KMS-11 (cell line): ENCODE results near the gene TWIST2.

Experiments used
- H2AFZ ChIP-seq: fragments of 200-600 bp; sonication (generic); 2 replicates; pipeline ENCODE4 v1.6.1; 2016; ENCODE audit warnings: antibody characterized with exemption, mixed run types, low read depth
- H3K27ac ChIP-seq: fragments of 200-600 bp; sonication (generic); 2 replicates; pipeline ENCODE4 v1.6.1; 2016; ENCODE audit warnings: mild to moderate bottlenecking, mixed run types
- H3K27me3 ChIP-seq: fragments of 200-600 bp; sonication (generic); 2 replicates; pipeline ENCODE4 v1.6.1; 2017; ENCODE audit warnings: mild to moderate bottlenecking, low read depth, mixed run types, moderate library complexity; ENCODE audit not compliant: insufficient read depth
- H3K36me3 ChIP-seq: fragments of 200-600 bp; sonication (generic); 2 replicates; pipeline ENCODE4 v1.6.1; 2017; ENCODE audit warnings: mild to moderate bottlenecking, mixed run types; ENCODE audit not compliant: insufficient read depth
- H3K4me1 ChIP-seq: fragments of 200-600 bp; sonication (generic); 2 replicates; pipeline ENCODE4 v1.6.1; 2016; ENCODE audit warnings: mild to moderate bottlenecking, low read depth, mixed run types; ENCODE audit not compliant: poor library complexity, severe bottlenecking
- H3K4me2 ChIP-seq: fragments of 200-600 bp; sonication (generic); 2 replicates; pipeline ENCODE4 v1.7.0; 2016; ENCODE audit warnings: mild to moderate bottlenecking, mixed run types
- H3K4me3 ChIP-seq: fragments of 200-600 bp; sonication (generic); IDR thresholded peaks from 2 replicates; pipeline ENCODE4 v1.6.1; 2017; ENCODE audit warnings: low read depth, low read length, mixed read lengths; ENCODE audit not compliant: insufficient read depth
- H3K79me2 ChIP-seq: fragments of 200-600 bp; sonication (generic); 2 replicates; pipeline ENCODE4 v1.6.1; 2016; ENCODE audit warnings: low read depth, mixed run types; ENCODE audit not compliant: insufficient read depth
- H3K9ac ChIP-seq: fragments of 200-600 bp; sonication (generic); 2 replicates; pipeline ENCODE4 v1.6.1; 2016; ENCODE audit warnings: mild to moderate bottlenecking, mixed run types
- H4K20me1 ChIP-seq: fragments of 200-600 bp; sonication (generic); 2 replicates; pipeline ENCODE4 v1.6.1; 2016; ENCODE audit warnings: mild to moderate bottlenecking, mixed run types; ENCODE audit not compliant: insufficient read depth
- TF ChIP-seq, protein P1 (sequence below): fragments of 200-600 bp; sonication (generic); conservative IDR thresholded peaks from 2 replicates; pipeline ENCODE4 v1.6.1; 2017; ENCODE audit warnings: low read depth, mild to moderate bottlenecking, antibody characterized with exemption, low read length, moderate library complexity, mixed read lengths

Gene TWIST2

DNA sequence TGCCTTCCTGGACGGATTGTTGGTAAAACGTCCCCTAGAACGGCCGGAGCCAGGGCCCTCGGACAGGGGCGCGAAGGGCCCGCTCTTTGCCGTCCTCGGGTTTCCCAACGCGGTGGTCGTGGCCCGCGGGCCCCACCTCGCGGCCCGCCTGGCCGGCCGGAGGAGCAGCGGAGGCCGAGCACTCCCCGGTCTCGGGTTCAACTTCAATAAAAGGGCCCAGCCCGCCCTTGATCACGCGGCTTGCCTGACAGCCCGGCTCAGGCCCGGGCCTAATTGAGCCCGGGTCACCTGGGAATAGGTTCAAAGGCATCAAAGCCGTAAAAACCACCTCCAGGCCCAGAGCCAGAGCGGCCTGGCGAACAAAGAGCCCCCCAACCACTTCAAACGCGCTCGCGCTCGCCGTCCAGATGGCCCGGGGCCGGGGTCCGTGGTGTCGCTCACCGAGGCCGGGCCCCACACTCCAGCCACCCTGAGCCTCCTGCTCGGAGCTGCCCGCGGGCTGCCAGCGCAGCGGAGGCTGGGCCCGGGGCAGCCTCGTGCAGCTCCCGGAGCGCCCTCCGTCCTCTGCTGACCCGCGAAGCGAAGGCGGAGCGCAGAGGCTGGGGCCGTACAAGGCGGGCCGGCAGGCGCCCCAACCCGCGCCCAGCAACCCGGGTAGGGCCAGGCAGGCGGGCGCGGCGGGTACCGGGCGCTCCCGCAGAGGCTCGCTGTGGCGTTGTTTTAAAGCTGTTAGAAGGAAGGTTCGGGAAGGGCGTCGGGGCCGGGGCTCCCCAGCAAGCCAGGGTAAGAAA lies 1.1 kb upstream of the TWIST2 start:
- H3K27me3 ChIP-seq, result 0 out of 2 replicates have a peak, but pooled peaks cover 3% of the 10 kb centered on the region
- H3K79me2 ChIP-seq, result no peaks in the 10 kb centered on the region
- no peaks in the 10 kb centered on the region for H3K36me3 ChIP-seq
- H3K9ac ChIP-seq, result no peak overlapping the region
- H2AFZ ChIP-seq, result no peak overlapping the region
- TF ChIP-seq, protein P1, sequence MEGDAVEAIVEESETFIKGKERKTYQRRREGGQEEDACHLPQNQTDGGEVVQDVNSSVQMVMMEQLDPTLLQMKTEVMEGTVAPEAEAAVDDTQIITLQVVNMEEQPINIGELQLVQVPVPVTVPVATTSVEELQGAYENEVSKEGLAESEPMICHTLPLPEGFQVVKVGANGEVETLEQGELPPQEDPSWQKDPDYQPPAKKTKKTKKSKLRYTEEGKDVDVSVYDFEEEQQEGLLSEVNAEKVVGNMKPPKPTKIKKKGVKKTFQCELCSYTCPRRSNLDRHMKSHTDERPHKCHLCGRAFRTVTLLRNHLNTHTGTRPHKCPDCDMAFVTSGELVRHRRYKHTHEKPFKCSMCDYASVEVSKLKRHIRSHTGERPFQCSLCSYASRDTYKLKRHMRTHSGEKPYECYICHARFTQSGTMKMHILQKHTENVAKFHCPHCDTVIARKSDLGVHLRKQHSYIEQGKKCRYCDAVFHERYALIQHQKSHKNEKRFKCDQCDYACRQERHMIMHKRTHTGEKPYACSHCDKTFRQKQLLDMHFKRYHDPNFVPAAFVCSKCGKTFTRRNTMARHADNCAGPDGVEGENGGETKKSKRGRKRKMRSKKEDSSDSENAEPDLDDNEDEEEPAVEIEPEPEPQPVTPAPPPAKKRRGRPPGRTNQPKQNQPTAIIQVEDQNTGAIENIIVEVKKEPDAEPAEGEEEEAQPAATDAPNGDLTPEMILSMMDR, result no peak
- no peak overlapping the region for H3K4me2 ChIP-seq
- H4K20me1 ChIP-seq, result no peaks in the 10 kb centered on the region
- H3K27ac ChIP-seq, result no peak overlapping the region
- H3K4me3 ChIP-seq, result no peak overlapping the region
- no peaks in the 10 kb centered on the region for H3K4me1 ChIP-seq

DNA sequence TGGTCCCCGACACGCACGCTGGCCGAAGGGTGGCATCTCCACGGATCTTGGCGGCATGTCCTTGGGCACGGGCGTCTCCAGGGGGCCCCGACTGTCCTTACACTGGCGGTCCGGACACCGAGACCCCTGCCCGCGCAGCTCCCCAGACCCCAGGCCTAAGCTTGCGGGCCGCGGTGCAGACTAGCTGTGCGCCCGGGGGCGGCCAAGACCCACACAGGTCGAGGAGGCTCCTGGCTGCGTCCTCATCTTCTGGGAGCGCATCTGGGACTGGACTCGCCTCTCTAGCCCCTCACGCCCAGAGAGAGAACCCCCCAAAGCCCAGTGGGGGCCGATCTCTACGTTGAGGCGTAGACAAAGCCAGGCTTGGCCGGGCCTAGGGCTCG lies 475 bp upstream of the TWIST2 start:
- H3K27ac ChIP-seq, result no peak overlapping the region
- H3K9ac ChIP-seq, result no peak overlapping the region
- no peaks in the 10 kb centered on the region for H3K36me3 ChIP-seq
- no peak overlapping the region for H3K4me2 ChIP-seq
- TF ChIP-seq, protein P1, result no peak
- H3K4me3 ChIP-seq, result no peak overlapping the region
- no peaks in the 10 kb centered on the region for H3K79me2 ChIP-seq
- no peaks in the 10 kb centered on the region for H4K20me1 ChIP-seq
- H3K27me3 ChIP-seq, result 0 out of 2 replicates have a peak, but pooled peaks cover 3% of the 10 kb centered on the region
- no peaks in the 10 kb centered on the region for H3K4me1 ChIP-seq
- no peak overlapping the region for H2AFZ ChIP-seq

DNA sequence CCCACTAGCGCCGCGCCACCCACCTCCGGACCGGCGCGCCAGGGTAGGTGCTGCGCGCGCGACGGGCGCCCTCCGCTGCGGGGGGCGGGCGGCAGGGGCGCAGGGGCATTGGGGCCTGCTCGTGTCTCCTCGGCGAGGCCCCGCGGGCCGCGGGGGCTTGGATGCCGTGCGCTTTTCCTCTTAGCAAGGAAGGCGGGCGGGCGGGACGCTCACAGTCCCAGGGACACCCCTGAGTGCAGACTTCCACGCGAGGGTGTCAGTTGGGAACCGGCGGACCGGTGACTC lies 748 bp downstream of the TWIST2 start:
- Histone ChIP-seq H3K4me1 (no peaks in the 10 kb centered on the region), H3K36me3 (no peaks in the 10 kb centered on the region), H3K9ac (no peak overlapping the region), H3K4me2 (no peak overlapping the region), H3K4me3 (no peak overlapping the region), H2AFZ (no peak overlapping the region), H3K27me3 (peaks cover 3% of the 10 kb centered on the region; the same call in 1 of the 2 replicates), H3K27ac (no peak overlapping the region), H3K79me2 (no peaks in the 10 kb centered on the region), H4K20me1 (no peaks in the 10 kb centered on the region)
- TF ChIP-seq, protein P1, result no peak

DNA sequence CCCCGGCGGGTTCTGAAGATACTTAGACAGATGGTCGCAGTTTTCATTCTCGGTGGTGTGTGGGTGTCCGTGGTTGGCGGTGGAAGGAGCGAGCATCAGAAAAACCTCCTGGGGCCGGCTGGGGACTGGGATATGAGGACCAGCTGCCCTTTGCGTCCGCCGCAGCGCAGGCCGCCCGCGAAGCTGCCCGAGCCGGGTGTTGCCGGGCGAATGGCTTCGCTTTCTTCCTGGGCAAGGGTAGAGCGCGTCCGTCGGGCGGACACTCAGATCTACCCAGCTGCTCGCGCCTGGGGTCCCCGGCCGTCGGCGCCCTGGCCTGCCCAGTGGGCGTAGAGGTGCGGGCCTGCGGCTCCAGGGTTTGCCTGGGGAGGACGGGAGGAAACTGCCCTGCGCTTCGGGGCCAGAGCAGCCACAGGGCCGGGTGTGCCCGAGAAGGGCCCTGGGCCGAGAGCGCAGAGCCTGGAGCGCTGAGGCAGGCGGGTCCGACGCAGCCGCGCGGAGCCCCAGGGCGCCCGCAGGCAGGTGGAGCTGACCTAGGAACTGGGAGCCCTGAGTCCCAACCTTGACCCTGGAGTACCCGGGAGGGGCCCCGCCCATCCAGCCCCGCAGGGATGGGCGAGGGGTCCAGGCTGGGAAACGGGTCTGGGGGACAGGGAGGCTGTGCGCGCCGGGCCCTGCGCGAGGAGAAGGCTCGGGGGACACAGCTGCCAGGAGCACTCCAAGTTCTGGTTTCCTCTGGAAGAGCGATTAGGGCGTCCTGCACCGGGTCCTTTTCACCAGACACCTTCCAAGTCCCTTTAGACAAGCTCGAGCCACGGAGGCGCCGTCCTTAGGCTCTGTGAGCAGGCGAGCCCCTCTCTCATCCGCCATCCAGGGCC lies 1.3 kb downstream of the TWIST2 start:
- Histone ChIP-seq H3K4me2 (no peak overlapping the region), H3K4me3 (no peak overlapping the region)

More for the DNA sequence above, 1.3 kb downstream of the TWIST2 start:
- H3K27ac ChIP-seq, result no peak overlapping the region
- H3K36me3 ChIP-seq, result no peaks in the 10 kb centered on the region
- TF ChIP-seq, protein P1, result no peak
- no peak overlapping the region for H2AFZ ChIP-seq
- H3K27me3 ChIP-seq, result no peaks in the 10 kb centered on the region; the same call in 1 of the 2 replicates
- no peaks in the 10 kb centered on the region for H4K20me1 ChIP-seq
- H3K79me2 ChIP-seq, result no peaks in the 10 kb centered on the region
- H3K4me1 ChIP-seq, result no peaks in the 10 kb centered on the region
- no peak overlapping the region for H3K9ac ChIP-seq
